ENCODE data around the gene DAB1.

DAB1 gene

DNA sequence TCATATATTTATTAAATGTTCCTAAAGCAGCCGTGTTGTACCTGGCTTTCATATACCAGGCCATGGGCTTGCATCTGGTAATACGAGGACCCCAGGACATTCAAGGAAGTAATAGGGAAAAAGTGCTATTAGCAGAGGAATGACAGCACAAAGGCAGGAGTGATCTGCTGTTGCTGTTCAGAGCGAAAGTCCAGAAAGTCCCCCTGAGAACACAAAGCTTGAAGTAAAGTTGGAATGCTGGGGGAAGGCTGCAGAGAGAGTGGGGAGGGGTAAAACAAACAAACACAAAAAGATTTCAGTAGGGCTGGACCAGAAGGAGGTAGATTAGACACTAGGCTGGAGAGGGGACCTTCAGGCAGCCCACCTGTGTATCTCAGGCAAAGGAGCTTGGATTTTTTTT lies 363.4 kb downstream of the DAB1 start:
- DNase-seq = no peak

DNA sequence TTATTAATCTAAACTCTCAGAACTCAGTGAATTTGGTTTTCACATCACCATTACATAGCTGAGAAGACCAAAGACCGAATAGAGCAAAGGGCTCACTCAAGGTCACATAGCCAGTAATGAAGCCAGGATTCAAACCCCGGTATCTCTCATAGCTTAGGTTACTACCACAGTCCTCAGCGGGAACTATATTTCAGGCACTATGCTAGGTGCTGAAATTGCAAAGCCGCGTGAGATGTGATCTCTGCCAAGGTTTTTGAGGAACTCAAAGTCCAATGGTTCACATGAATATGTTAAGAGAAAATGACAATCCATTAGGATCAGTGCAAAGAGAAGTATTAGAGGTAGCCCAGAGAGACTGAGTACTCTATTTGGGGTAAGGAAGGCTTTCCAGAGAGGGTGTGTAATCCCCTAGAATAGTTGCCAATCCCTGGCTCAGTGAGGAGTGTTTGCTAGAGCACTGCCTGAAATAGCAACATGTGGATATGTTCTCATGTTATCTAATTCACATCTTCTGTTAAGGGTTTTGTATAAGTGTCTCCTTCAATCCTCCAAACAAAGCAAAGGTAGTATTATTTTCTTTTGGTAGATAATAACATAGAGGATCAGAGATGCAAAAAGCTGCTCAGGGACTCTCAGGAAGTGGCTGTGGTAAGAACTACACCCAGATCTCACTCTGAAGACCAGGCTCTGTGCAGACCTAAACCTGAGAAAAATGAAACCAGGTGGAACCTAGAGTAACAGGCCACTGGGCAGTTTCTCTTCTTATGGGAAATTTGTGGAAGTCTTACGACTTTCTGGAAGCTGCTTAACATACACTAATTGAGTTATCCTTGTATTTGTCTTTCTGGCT lies 365.0 kb downstream of the DAB1 start:
- DNase-seq = no peak

DNA sequence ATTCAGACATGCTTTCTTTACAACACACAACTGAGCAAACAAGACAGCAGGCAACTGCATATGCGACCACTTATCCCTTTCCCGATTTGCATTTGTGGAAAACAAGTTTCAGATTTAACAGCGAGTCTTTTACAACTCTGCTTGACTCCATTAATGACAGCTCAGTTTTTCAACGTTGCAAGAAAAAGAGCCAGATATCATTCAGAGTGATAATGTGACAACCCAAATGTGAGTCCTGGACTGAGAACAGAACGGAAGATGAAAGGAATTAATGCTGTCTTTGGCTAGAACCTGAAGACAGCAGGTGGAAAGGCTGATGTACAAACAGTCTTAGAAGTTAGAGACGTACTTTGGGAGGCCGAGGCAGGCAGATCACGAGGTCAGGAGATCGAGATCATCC lies 375.0 kb downstream of the DAB1 start:
- no peak for DNase-seq

DNA sequence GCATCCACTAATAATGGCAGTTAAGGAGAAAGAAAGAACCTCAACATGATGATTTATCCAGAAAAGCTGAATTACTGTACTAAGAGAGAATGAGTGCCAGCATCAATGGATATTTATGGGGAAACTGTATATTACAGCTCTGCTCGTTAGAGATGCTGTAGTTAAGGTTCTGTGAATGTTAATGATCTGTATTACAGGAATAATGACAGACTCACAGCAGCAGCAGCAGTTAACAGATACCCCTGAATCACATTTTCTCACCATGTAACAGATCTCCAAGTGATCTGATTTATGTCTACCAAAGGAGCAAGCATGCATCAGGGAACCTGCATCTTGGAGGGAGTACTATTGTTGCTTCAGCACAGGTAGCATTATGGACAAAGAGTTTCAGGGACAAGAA lies 377.4 kb downstream of the DAB1 start:
- no peak for DNase-seq

DNA sequence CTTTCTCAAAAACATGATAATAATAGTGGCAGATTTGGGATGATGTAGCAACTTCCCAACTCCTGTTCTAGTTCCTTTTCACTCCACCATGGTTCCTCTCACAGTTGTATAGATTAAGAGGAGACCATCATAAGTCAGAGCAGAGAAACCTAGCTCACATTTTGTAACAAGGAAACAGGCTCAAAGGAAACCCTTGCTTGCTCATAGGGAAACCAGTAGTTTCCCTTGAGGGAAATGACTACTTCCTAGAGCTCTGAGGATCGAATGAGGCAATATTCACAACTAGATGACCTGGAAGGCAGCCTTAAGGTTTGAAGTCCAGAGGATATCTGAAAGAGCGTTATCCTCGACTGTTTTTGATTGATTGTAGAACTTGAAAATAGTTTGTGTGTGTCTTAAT lies 382.0 kb downstream of the DAB1 start:
- no peak for DNase-seq

DNA sequence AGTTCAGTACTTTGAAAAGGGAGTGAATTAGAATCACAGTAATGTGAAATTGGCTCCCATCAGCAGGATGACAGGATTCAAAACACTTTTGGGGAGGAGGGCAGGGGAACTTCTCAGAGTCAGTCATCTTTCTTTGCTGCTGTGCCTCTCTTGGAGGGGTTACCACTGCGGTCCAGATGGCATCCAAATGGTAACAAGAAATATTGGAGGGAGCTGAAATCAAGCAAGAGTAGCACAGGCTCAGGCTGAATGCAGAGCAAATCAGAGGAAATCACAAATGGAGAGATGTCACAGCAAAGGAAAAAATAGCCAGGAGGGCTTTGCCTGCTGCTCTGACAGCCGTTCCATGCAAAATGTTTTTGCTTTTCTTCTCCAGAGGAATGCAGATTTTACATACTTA lies 383.0 kb downstream of the DAB1 start:
- no peak for DNase-seq

DNA sequence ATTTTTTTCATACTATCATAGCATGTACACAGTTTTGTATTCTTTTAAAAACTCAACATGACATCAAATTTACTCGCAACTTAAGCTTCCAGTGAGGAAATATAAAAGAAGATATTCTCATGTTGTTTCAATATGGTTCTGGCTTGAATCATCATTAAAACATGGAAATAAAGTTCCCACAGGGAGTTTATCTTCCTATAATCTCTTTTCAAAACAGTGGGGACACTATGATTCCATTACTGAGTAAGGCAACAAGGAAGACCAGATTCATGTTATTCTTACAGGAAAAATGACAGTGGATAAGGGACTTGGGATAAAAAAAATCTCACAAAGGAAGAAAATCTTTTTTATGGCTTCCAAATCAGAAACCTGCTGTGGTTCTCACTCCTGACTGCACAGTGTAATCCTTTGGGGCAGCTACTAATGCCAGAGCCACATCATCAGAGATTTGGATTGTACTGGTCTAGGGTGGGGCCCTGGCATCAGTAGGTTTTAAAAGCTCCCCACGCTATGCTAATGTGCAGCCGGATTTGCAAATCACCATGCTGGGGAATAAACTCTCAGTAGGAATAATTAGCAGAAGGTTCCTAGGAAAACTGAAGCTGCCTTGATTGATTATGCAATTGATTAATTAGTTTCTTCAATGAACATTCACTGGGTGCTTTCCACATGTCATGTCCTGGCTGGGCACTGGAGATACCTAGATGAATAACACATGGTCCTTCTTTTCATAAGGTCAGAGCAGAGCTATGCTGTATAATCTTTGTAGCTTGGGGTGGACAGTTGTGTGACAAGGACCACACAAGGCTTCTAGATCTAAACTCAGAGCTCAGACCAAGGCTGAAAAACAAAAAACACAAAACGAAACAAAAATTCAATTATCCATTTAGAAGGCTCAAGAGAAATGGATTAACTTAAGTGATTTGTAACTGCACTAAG lies 386.9 kb downstream of the DAB1 start:
- no peak for DNase-seq

DNA sequence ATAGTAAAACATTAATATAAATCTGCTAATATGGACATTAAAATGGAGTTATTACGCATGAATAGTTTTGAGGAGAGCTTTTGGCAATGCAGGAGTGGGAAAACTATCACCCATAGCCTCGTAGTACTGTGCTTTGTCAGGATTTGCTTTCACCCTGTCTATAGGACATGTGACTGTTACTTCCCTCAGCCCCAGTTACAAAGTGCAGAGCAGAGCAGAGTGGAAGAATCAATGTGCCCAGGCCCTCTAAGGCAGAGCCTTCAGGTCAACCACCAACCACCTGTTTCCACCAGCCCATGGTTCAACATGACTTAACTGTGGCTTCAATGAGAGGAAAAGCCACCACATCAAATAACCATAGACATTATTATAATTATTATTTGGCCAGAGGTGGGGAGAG lies 389.1 kb downstream of the DAB1 start:
- DNase-seq = no peak

DNA sequence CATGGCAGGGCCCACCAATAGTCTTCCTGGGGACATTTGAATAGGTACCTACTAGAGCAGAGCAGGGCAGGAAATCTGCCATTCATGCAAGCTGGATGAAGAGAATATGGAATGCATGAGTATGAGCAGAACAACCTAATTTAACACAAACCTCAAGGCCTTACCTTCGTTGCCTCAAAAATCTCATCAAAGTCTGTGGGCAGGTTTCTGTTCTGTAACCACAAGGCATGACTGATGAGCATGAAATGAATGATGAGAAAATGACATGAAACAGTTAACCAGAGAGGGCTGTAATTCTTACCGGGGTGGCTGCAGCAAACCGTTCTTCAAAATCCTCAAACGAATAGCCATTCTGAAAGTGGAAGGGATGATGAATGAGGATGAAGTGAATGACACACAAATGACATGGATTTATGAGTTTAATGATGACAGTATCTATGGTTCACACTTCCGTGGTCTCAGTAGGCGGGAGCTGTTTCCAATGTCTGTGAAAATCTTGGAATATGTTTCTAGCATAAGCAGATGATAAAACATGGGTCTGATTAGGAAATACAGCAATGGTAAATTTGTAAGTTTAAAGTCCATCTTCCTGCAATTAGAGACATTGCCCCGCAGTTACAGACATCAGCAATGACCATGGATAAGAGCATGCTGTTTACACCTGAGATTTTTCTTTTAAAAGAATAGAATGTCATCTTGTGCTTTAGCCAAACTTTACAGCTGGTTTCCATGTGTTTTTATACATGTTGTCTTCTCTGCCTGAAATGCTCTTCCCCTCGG lies 390.4 kb downstream of the DAB1 start:
- DNase-seq = no peak

DNA sequence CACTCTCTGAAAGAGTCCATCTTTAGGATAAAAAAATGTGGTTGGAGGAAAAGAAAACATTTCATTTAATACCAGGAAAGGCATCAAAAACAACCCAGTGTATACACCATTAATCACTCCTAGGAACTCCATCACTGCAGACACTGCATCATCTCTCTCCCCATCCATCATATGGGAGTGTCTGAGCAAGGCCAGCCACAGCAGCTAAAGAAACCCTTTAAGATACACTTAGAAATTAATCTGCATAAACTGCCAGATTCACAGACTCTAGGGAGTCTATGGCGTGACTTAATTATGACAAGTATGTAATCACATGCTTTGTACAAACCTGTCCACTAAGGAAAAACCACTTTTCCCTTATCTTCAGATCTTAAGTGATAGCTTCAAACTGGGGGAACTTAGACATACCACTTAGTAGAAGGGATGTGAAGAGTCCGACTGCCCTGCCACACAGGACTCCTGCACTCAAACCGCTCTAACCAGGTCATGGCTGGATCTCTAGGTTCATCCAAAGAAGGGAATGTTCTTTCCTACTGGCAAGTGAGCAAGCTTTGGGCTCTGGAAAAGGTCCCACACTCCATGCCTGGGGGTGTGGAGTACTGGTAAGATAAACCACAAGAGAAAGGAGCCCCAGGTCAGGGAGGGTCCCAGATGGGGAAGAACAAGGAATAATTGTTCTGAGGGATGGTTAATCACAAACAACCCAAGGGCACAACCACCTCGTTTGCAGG lies 397.1 kb downstream of the DAB1 start:
- DNase-seq = no peak

DNA sequence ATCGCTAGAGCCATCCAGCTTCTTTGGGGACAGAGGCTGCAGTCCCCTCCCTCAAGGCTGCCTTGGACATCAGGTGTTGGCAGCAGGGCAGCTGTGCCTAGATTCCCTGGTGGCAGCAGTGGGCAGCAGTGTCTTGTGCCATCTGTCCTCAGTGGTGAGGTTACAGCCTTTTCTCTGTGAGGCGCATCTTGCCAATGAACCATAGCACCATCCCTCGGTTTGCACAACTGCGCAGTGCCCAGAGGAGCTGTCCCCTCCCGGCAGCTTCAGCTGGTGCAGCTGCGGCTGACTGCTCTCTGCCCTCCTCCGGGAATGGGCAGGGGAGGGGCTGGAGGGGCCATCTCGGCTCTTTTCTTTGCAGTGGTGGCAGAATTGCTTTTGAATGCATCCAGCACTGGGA lies 399.0 kb downstream of the DAB1 start:
- no peak for DNase-seq

DNA sequence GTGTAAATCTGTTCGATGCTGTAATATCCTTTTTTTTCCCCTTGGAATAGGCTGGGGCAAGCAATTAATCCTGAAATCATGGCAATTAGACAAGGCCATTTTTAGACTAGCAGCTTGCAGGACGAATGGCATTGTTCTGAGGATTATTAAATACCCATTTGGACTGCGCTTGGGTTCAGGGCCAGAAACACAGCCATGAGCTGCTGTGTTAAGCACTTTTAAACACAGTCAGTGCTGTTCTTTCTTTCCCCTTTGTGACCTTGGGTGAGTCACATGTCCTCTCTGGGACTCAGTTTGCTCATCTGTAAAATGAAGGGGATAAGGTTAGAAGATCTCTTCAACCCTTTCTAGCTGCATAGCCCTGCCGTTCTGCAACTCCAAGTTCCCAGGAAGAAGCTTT lies 399.4 kb downstream of the DAB1 start:
- DNase-seq = no peak

DNA sequence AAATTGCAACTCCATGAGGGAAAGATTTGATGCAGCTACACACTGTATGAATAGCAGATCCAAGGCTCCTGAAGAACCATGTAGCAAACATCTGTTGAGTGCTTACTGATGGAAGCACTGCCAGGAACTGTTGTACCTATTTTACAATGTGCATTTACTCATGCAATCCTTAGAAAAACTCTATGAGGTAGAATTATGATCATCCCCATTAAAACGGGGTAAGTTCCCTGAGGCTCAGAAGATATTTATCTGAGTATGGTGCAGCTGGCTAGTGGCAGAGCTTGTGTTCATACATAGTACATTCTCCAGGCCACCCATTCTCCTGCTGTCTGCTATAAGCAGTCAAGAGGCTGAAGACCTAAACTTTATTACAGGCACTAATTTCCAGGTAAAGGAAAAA lies 403.6 kb downstream of the DAB1 start:
- DNase-seq = no peak

DNA sequence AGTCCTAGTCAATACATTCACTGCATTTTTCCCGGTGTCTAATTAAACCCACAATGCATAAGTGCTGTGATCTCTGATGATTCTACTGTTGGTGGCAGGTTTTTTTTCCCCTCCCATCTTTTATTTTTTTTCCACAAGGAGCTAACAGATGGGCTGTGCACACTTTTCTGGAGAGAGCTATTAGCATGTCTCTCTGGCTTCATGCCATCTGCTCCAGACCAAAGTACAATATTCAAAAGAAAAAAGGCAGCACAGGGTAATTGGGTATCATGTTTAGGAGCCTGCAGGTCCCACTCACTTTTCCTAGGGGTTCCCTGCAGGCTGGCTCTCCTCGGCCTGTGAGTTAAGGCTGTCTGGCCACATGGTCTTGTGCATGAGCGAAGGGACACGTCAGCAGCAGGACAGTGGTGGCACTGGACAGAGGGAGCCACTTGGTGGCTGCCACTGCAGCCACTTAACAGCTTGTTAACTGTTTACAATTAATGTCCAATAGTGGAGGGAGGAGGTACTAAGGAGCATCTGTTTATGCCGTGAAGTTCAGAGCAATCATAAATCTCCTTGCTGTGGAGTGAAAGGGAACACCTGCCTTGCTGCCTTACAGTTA lies 404.5 kb downstream of the DAB1 start:
- no peak for DNase-seq

DNA sequence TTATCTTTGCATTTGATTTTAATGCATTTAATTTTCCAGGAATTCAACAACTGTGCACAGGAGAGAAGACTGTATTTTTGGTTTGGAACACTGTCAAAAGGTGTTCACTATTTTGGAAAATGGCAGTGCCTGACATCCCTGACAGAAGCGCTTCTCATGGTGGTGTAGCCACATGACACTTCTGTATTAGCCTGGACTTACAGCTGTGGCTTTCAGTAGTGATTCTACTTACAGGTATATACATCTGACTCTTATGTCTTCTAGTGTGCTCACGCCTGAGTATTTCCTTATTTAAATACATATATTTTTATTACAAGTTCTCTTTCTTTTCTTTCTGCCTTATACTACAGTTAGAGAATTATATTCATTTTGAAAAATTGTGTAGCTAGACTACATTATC lies 405.7 kb downstream of the DAB1 start:
- DNase-seq = no peak

DNA sequence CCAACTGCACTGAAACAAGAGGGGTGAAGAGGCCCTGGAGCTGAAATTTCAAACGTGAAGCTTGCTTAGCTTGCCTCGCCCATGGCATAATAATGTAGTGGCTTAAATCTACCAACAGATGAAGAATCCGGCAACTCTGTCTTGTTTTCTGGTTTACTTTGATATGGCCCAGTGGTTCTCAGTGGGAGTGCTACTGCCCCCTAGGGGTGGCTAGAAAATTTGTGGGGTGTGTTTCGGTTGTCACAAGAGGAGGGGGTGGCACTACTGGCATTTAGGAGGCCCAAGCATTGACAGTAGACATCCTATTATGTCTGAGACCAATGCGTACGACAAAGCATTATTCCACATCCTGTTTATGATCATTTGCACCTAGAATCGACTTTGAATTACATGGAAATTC lies 406.1 kb downstream of the DAB1 start:
- DNase-seq = peak; percentile 8

DNA sequence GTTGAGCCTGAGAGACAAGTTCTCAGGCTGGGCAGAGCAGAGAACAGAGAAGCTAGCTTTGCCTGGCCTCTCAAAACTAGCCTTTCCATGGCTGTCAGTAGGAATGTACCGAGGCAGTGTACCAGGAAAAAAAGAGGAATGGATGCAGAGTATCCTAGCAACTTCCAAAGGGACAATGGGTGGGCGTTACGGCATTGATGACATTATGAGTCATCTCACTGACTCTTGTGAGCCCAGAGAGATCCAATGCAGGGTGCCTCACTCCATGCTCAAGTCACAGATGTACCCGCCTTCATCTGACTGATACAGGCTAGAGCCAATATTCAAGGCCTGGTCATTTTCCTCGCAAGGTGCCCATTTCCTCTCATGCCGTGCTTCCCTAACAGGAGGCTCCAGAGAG lies 406.7 kb downstream of the DAB1 start:
- peak; percentile 3 for DNase-seq

DNA sequence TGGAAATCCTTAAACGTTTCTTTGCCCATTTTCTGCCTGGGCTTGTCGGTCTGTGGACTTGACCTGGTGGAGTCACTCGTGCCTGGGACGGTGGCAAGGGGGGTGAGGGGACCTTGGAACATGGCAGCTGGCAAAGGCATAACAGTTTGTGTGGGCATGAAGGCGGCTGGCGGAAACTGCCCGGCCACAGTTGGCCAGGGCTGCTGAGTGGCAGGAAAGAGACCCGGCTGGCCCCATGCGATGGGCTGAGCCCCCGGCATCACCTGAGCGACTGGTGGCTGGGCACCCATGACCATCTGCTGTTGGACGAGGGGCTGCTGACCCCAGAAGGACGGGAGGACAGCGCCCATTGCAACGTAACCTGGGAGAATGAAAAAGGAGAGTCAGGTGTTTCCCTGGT lies 408.8 kb downstream of the DAB1 start:
- DNase-seq = no peak

DNA sequence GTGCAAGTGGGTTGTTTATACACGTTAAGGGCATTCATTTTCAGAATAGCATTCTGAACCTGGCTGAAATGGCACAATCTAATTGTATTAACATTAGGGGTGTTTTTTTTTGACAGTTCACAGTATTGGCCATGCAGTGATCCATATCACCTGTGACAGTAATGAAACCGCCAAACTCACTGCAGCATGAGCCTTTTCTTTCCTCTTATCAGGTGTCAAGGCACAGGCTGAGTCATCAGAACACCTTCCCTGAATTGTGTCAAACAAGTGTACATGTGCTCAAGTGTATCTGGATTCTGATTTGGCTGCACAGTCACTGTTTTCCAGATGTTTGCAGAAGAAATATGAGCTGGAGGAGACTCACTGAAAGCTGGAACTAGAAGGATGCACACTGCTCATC lies 410.3 kb downstream of the DAB1 start:
- DNase-seq = no peak

DNA sequence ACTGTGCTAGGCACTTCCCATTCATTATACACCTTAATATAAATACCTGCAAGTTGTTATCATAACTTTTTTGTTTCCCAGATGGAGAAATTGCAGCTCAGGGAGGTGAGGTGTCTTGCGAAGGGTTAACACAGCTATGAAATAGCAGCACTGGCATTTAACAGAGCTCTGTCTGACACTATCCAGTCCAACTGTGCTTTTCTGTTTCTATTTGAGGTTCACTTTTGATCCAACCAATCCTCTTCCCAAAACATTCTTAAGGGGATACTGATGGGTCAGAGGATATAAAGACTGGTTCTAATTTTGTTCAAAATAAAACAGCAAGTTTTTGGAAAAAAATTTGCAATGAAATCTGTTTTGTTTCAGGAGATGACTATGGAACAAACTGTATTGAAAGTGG lies 411.5 kb downstream of the DAB1 start:
- no peak for DNase-seq

DNA sequence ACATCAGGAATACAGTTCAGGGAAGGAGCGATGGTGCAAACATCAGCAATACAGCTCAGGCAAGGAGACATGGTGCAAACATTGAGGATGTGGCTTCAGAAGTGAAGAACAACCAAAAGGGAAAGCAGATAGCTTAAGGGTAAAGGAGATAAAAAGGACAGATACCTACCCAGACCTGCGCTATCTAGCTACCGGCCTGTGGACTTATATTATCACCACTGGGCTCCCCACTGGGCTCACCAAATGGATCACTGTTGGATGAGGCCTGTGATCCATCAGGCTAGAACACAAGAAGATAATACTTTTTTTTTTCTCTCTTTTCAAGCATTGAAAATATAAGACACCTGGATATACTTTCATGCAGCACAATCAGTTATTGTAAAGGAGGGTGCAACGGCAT lies 413.3 kb downstream of the DAB1 start:
- DNase-seq = no peak

DNA sequence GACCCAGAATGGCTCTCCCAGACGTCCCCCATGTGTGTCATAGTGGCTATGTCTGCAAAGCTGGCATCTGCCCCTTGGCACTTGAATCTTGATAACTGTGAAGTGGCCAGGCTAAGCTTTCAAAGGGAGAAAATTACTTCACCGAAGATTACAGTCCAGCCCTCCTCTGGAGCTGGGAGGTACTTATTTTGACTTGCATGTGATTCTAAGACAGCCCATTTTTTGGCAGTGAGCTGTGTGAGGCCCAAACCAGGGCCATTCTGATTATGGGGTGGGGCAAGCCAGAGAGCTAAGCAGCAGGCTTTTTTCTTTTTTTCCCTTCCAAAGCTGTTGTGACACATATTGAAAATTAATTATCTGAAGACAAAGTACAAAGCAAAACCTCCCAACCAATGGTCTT lies 415.9 kb downstream of the DAB1 start:
- DNase-seq = no peak

Data from EL (cell line).